Uterus (tissue), 2 donors: ENCODE data around the gene IYD.

Experiments used
- CTCF ChIP-seq, 4 experiments: fragments of 200-600 bp in 2 of 4; fragments of 450-650 bp in 2 of 4; sonication (generic) in 2 of 4; IDR thresholded peaks; one replicate each; pipeline ENCODE4 v1.5.1; 2016 to 2019; ENCODE audit warnings: antibody characterized with exemption in 4 of 4, mild to moderate bottlenecking in 2 of 4, moderate library complexity in 1 of 4
- POLR2A ChIP-seq, 2 donors: fragments of 450-650 bp; IDR thresholded peaks; one replicate each; pipeline ENCODE4 v1.6.1; 2016; ENCODE audit warnings: antibody characterized with exemption in 2 of 2, mild to moderate bottlenecking in 1 of 2, moderate library complexity in 1 of 2

GRCh38 chr6:150427037-150427602, 58.3 kb downstream of the IYD start:
- no peak for TF ChIP-seq CTCF (IDR thresholded peaks at IDR 0.05)
- no peak for TF ChIP-seq POLR2A (IDR thresholded peaks at IDR 0.05)
